ENCODE results near the gene SSTR5.

Gene SSTR5

DNA sequence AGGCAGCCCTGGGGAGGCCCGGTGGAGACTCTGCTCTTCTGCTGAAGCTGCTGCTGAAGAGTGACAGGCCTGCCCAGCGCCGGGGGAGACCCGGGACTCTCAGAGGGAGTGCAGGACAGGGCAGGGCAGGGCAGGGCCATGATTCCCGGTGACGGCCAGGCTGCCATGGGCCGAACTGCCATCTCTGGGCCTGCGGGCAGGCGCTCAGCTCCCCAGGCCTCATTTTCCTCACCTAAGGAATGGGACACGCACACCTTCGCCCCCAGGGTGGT, 22.6 kb upstream of the SSTR5 start:
- DNase-seq (ENCODE audit: low read depth), result no peak
- H3K4me3 ChIP-seq (ENCODE audit: low read depth, low read length), result no peak overlapping the region
- TF ChIP-seq, protein P1, sequence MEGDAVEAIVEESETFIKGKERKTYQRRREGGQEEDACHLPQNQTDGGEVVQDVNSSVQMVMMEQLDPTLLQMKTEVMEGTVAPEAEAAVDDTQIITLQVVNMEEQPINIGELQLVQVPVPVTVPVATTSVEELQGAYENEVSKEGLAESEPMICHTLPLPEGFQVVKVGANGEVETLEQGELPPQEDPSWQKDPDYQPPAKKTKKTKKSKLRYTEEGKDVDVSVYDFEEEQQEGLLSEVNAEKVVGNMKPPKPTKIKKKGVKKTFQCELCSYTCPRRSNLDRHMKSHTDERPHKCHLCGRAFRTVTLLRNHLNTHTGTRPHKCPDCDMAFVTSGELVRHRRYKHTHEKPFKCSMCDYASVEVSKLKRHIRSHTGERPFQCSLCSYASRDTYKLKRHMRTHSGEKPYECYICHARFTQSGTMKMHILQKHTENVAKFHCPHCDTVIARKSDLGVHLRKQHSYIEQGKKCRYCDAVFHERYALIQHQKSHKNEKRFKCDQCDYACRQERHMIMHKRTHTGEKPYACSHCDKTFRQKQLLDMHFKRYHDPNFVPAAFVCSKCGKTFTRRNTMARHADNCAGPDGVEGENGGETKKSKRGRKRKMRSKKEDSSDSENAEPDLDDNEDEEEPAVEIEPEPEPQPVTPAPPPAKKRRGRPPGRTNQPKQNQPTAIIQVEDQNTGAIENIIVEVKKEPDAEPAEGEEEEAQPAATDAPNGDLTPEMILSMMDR (conservative IDR thresholded peaks at IDR 0.05; ENCODE audit: low read depth, low read length), result no peak

DNA sequence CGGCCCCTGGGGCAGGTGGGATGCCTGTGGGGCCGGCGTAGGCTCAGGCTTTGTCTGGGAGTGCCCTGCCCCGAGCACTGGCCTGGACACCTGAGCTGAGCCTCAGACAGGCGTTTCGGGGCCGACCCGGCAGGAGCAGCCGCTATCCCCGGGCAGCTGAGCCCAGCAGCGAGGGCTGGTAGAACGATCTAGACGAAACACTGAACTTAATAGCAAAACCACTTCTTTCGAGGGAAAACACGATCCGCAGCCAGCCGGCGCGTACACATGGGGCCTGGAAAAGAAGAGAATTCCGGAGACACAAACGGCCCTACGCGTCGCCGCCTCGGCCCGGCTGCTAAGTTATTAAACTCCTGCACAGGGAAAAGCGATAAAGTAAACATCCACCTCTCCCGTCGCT, 22.0 kb upstream of the SSTR5 start:
- DNase-seq (ENCODE audit: low read depth), result no peak
- H3K4me3 ChIP-seq (ENCODE audit: low read depth, low read length), result no peak overlapping the region
- TF ChIP-seq, protein P1 (conservative IDR thresholded peaks at IDR 0.05; ENCODE audit: low read depth, low read length), result no peak

DNA sequence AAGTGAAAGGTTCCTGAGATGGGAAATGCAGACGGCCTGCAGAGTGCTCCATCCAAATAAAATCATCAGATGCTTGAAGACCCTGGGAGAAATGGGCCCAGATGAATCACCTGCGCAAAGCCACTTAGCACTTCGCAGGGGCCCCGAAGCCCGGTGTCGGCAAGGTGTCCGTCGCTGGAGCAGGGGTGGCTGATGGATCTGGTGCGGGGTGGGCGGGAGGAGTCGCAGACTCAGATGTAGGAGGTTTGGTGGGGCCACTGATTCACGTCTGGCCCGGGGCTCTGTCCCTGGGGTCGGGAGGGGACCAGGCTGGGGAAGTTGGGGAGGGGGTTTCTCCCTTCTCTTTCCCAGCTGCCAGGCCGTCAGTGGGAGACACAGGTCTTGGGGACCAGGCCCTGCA, 21.6 kb upstream of the SSTR5 start:
- DNase-seq (ENCODE audit: low read depth), result no peak
- H3K4me3 ChIP-seq (ENCODE audit: low read depth, low read length), result no peak overlapping the region
- TF ChIP-seq, protein P1 (conservative IDR thresholded peaks at IDR 0.05; ENCODE audit: low read depth, low read length), result no peak

DNA sequence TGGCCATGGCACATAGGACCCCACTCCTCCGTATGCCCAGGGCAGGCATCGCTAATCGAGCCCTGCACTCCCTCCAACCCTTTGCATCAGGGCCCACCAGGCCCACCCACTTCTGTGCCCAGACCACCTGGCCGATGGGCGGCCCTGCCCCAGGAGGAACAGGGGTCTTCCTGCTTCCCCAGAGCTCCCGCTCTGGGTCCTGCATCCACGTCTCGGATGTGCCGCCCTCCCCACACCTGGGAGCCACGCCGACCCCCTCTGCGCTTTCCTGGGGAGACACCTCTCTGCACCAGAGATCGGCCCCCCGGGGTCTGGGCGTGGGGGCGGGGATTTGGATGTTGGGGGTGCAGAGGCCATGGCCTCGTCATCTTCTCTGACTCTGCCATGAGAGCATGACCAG, 21.1 kb upstream of the SSTR5 start:
- DNase-seq (ENCODE audit: low read depth), result no peak
- TF ChIP-seq, protein P1 (conservative IDR thresholded peaks at IDR 0.05; ENCODE audit: low read depth, low read length), result no peak
- no peak overlapping the region for H3K4me3 ChIP-seq (ENCODE audit: low read depth, low read length)

DNA sequence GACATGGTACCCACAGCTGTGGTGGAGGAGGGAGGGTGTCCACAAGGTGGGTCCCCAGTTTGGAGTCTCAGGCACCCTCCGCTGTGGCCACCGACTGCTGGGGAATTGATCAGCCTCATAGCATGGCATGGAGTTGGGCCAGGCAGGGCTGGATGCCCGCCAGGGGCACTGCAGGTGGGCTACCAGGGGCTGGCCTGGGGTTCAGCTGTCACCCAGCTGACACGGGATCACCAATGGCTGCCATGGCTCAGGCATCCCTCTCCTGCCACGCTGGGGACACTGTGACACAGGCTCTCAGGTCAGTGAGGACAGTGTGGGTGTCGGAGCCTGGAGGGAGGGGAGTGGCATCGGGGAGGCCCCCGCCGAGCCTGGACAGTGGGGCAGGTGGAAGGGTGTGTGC, 19.8 kb upstream of the SSTR5 start:
- no peak for DNase-seq (ENCODE audit: low read depth)
- TF ChIP-seq, protein P1 (conservative IDR thresholded peaks at IDR 0.05; ENCODE audit: low read depth, low read length), result no peak
- H3K4me3 ChIP-seq (ENCODE audit: low read depth, low read length), result no peak overlapping the region

DNA sequence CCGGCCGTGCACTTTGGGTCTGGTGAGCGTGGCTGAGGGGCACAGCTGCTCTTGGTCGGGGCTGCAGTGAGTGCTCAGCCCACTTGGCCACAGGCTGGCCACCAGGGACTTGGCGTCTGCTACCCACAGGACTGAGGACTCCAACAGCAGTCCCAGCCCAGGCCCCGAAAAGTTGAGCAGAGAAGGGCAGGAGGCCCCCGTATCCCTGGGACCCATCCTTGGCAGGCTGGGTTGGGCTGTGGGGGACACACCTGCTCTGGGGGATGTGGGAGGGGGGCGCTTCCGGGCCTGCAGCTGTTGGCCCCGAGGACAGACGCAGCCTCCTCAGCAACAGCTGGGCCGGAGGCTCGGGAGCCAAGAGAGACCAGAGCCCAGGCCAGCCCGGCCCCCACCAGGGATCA, 19.4 kb upstream of the SSTR5 start:
- TF ChIP-seq, protein P1 (conservative IDR thresholded peaks at IDR 0.05; ENCODE audit: low read depth, low read length), result no peak
- no peak overlapping the region for H3K4me3 ChIP-seq (ENCODE audit: low read depth, low read length)
- no peak for DNase-seq (ENCODE audit: low read depth)

DNA sequence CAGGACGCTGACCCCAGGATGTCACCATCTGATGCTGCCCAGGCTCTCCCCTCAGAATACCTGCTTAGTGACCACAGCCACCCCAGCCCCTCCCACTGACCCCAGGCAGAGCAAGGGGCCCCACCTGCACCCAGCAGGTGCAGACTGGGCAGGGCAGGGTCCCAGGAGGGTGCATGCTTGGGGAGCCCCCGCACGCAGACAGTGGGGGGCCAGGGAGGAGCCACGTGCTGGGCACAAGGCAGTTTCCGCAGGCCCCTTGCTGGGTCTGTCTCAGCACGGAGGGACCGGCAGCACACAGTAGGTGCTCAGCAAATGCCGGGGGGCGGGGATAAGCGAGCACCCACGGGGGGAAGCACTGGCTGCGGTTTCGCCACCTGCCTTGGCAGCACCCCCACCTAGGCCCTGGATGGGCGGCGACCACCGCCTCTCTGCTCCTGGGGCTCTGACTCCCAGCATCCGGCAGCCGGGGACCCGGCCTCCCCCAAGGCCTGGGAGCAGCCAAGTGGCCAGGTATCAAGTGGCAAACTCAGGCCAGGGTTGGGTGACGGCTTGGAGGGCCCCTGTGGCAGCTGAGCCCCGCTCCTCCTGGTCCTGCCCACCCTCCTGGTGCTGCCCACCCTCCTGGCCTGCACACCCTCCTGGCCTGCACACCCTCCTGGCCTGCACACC, 18.7 kb upstream of the SSTR5 start:
- TF ChIP-seq, protein P1 (conservative IDR thresholded peaks at IDR 0.05; ENCODE audit: low read depth, low read length), result no peak
- no peak overlapping the region for H3K4me3 ChIP-seq (ENCODE audit: low read depth, low read length)
- DNase-seq (ENCODE audit: low read depth), result no peak

Measured in choroid plexus epithelial cell (primary cell).